GM12873 (cell line): ENCODE data around the gene CAMP.

Experiments used
- TF ChIP-seq, protein P1 (sequence below): IDR thresholded peaks from 2 replicates; pipeline ENCODE4 v1.5.1; 2012; ENCODE audit warnings: low read depth, mild to moderate bottlenecking, moderate library complexity, low read length, control low read depth; ENCODE audit not compliant: insufficient read depth; ENCODE audit errors: missing control alignments

CAMP gene

DNA sequence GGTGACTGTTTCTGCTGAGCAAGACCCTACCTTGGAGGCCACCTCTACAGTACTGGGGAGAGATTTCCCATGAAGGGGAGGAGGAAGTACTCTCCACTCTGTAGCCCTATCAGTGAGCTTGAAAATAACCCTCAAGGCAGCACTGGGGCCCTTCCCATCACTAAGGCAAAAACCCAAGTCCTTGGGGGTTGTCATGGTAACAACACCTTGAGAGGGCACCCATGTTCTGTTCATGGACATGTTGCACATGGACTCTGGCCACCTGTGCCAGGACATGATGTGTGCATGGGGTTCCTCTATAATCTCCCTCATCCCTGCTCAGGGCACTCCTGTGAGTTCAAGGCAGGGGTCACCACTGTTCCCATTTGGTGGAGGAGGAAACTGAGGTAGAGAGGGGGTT is 24.2 kb upstream of the CAMP start:
- TF ChIP-seq, protein P1, sequence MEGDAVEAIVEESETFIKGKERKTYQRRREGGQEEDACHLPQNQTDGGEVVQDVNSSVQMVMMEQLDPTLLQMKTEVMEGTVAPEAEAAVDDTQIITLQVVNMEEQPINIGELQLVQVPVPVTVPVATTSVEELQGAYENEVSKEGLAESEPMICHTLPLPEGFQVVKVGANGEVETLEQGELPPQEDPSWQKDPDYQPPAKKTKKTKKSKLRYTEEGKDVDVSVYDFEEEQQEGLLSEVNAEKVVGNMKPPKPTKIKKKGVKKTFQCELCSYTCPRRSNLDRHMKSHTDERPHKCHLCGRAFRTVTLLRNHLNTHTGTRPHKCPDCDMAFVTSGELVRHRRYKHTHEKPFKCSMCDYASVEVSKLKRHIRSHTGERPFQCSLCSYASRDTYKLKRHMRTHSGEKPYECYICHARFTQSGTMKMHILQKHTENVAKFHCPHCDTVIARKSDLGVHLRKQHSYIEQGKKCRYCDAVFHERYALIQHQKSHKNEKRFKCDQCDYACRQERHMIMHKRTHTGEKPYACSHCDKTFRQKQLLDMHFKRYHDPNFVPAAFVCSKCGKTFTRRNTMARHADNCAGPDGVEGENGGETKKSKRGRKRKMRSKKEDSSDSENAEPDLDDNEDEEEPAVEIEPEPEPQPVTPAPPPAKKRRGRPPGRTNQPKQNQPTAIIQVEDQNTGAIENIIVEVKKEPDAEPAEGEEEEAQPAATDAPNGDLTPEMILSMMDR, result no peak

DNA sequence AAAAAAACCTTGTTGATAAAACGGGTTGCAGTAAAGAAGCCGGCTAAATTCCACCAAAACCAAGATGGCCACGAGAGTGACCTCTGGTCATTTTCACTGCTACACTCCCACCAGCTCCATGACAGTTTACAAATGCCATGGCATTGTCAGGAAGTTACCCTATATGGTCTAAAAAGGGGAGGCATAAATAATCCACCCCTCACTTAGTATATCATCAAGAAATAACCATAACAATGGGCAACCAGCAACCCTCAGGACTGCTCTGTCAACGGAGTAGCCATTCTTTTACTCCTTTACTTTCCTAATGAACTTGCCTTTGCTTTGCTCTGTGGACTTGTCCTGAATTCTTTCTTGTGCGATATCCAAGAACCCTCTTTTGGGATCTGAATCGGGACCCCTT is 20.7 kb upstream of the CAMP start:
- TF ChIP-seq, protein P1, result no peak

DNA sequence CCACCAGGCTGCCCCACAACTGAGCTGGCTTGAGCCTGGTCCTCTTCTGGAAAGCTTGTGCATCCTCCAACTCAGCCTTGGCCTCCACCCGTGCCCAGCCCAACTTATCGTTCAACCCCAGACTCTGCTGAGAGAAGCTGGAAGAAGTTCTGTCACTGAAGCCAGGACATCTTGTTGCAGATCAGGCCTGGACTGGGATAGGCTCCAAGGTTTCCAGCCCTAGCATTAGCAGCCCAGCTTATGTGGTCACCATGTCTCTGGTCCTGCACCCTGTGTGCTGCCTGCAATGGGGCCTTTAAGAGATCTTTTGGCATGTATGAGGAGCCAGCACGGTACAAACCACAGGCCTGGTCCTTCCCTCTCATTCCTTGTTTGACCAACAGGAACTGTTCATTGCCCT is 15.2 kb upstream of the CAMP start:
- TF ChIP-seq, protein P1, result no peak

DNA sequence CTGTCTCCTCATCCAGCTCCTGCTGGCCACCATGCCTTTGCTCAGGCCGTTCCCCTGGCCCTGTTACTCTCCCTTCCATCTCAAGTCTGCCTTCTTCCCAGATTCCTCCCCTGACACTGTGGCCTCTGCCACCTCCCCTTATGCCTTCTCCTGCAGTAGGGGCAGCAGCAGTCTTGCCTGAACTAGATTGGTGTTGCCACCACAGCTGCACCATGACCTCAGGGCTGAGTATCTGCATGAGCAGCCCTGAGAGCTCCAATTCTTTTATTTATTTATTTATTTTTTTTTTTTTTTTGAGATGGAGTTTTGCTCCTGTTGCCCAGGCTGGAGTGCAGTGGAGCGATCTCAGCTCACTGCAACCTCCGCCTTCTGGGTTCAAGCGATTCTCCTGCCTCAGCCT is 13.8 kb upstream of the CAMP start:
- TF ChIP-seq, protein P1, result no peak

DNA sequence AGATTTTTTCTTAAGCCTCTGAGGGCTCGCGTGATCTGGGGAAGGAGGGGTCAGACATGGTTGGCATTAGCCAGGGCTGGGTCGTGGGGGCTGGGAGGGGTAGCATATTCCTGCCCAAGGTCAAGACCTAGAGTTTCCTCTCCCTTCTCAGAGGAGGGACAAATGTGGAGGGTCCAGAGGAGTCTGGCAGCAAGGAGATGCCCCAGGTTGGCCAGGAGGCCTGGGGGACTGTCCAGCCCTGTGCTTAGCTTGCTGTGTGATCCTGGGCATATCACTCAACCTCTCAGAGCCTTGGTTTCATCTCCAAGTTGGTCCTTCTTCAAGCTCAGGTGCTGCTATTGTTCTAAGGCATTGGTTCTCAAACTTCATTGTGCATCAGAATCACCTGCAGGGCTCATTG is 9.1 kb upstream of the CAMP start:
- TF ChIP-seq, protein P1, result no peak

DNA sequence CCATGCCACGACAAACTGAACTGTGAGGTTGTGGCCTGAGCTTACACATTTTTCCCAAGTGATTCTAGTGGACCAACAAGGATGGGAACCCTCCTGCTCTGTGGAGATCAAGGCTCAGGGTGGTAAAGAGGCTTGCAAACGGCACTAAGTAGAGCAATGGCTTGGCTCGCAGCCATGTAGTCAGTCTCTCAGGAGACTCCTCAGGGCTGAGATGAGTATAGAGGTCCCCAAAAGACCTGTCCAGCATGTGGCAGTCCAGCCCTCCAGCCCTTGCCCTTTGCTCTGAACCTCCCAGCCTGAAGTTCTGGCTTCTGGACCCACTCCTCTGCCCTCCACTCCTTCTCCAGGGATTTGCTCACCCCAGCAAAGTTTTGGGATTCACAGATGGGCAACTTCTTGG is 8.3 kb upstream of the CAMP start:
- TF ChIP-seq, protein P1, result no peak

DNA sequence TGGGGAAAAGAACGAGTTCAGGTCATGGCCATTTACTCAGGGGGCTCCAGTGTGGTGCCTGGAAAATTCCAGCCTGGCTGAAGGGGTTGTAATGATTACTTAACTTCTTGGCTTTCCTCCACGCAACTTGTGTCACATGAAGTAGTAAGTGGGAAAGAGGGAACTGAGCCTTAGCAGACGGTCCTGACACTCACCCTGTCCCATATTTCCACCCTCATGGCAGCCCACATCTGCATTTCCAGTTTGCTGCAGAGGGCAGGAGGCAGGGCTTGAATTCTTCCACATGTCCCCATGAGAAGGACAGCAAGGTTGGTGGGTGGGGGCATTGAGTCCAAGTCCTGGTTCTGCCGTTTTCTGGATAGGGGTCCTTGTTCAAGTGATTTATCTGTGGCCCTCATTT is 7.8 kb upstream of the CAMP start:
- TF ChIP-seq, protein P1, result no peak
